Measurements from ENCODE around the gene CTDSPL. TPM values are rescaled to one million over a fixed set of nuclear protein-coding genes. Genes with fewer than 3 reads are reported as not detected.

The CTDSPL gene
- total and polyA plus RNA-seq, 2 of the 13 experiments (the other 11 are each of a cell fraction or from before 2014, with no cell fraction given) = 26.1 to 142 TPM

- TF ChIP-seq MAX (IDR thresholded peaks at IDR 0.05) (no peak), CEBPG (CRISPR knock-in tag; IDR thresholded peaks at IDR 0.05) (peak; percentile 66), SNAI1 (CRISPR knock-in tag; IDR thresholded peaks at IDR 0.05; ENCODE audit: borderline replicate concordance) (0 out of 2 replicates have a peak, but pooled peaks have one; percentile 25), ZZZ3 (CRISPR knock-in tag; IDR thresholded peaks at IDR 0.05; ENCODE audit: borderline replicate concordance) (peak; percentile 53; the same call in 1 of the 2 replicates), RBFOX2 (IDR thresholded peaks at IDR 0.05; ENCODE audit: low read depth, low read length) (0 out of 2 replicates have a peak, but pooled peaks have one; percentile 47), ZSCAN25 (CRISPR knock-in tag; IDR thresholded peaks at IDR 0.05) (peak; percentile 59), ZNF724P (CRISPR knock-in tag; IDR thresholded peaks at IDR 0.05; ENCODE audit: borderline replicate concordance) (no peak), ZNF501 (CRISPR knock-in tag; IDR thresholded peaks at IDR 0.05) (peak; percentile 42; the same call in 1 of the 2 replicates), GLI4 (CRISPR knock-in tag; IDR thresholded peaks at IDR 0.05; ENCODE audit: borderline replicate concordance) (no peak), SOX5 (CRISPR knock-in tag; IDR thresholded peaks at IDR 0.05; ENCODE audit: borderline replicate concordance) (no peak; the same call in 1 of the 2 replicates), ZNF781 (CRISPR knock-in tag; IDR thresholded peaks at IDR 0.05; ENCODE audit: borderline replicate concordance, not compliant biosample characterization) (no peak), IRF9 (CRISPR knock-in tag; IDR thresholded peaks at IDR 0.05; ENCODE audit: borderline replicate concordance) (0 out of 2 replicates have a peak, but pooled peaks have one; percentile 12), ZNF326 (CRISPR knock-in tag; IDR thresholded peaks at IDR 0.05; ENCODE audit: borderline replicate concordance) (no peak), TFDP2 (CRISPR knock-in tag; IDR thresholded peaks at IDR 0.05) (no peak), ZNF576 (CRISPR knock-in tag; IDR thresholded peaks at IDR 0.05) (no peak), ZNF788 (CRISPR knock-in tag; IDR thresholded peaks at IDR 0.05; ENCODE audit: borderline replicate concordance) (0 out of 2 replicates have a peak, but pooled peaks have one; percentile 12), ZNF253 (CRISPR knock-in tag; IDR thresholded peaks at IDR 0.05; ENCODE audit: borderline replicate concordance) (0 out of 2 replicates have a peak, but pooled peaks have one; percentile 12), SNAPC5 (CRISPR knock-in tag; IDR thresholded peaks at IDR 0.05; ENCODE audit: borderline replicate concordance) (no peak), ZSCAN31 (CRISPR knock-in tag; IDR thresholded peaks at IDR 0.05; ENCODE audit: low read depth) (0 out of 2 replicates have a peak, but pooled peaks have one; percentile 58), JUNB (CRISPR knock-in tag; IDR thresholded peaks at IDR 0.05; ENCODE audit: borderline replicate concordance) (no peak), ZNF337 (CRISPR knock-in tag; IDR thresholded peaks at IDR 0.05; ENCODE audit: borderline replicate concordance, low read depth) (no peak), ZNF441 (CRISPR knock-in tag; IDR thresholded peaks at IDR 0.05; ENCODE audit: borderline replicate concordance) (no peak), BHLHE40 (IDR thresholded peaks at IDR 0.05; ENCODE audit: low read length) (no peak)
Observed at GRCh38 chr3:38003817-38004414, 142.2 kb downstream of the CTDSPL start (continued).

All from HepG2 (cell line).